Stomach (tissue), 9 donors: Measurements from ENCODE around the gene DOCK4. TPM values are rescaled to one million over a fixed set of nuclear protein-coding genes. Genes with fewer than 3 reads are reported as not detected.

Experiments
- DNase-seq, 2 donors: peaks; one replicate each; pipeline versions ENCODE4 v3.0.0 to v3.0.0-alpha.2; 2013 to 2019
- H3K27ac ChIP-seq, 5 donors: fragments of 200-600 bp in 4 of 5; sonication (generic) in 4 of 5; one replicate each; pipeline ENCODE4 v1.5.1; 2013 to 2019; ENCODE audit warnings: mild to moderate bottlenecking in 1 of 5, moderate library complexity in 1 of 5
- H3K27me3 ChIP-seq, 3 donors: fragments of 200-600 bp; sonication (generic); one replicate each; pipeline ENCODE4 v1.5.1; 2017 to 2019; ENCODE audit warnings: mixed run types in 1 of 3
- H3K36me3 ChIP-seq, 4 donors: fragments of 200-600 bp; sonication (generic); 1 replicate in 3 of 4; 2 replicates in 1 of 4; pipeline ENCODE4 v1.5.1; 2016 to 2019
- H3K4me1 ChIP-seq, 4 donors: fragments of 200-600 bp; sonication (generic); one replicate each; pipeline ENCODE4 v1.5.1; 2016 to 2019
- H3K4me3 ChIP-seq, 4 donors: fragments of 200-600 bp; sonication (generic) in 3 of 4; one replicate each; pipeline ENCODE4 v1.5.1; 2016 to 2019; ENCODE audit warnings: mild to moderate bottlenecking in 1 of 4
- H3K9me3 ChIP-seq, 4 donors: fragments of 200-600 bp; sonication (generic); one replicate each; pipeline ENCODE4 v1.5.1; 2016 to 2019
- EP300 ChIP-seq: sonication (generic); formaldehyde crosslinking; IDR thresholded peaks from one replicate; pipeline ENCODE4 v1.6.1; 2017; ENCODE audit warnings: antibody characterized with exemption
- POLR2A ChIP-seq, 4 donors: fragments of 450-650 bp; IDR thresholded peaks; one replicate each; pipeline ENCODE4 v1.6.1; 2016; ENCODE audit warnings: antibody characterized with exemption in 4 of 4, control low read depth in 2 of 4, mild to moderate bottlenecking in 1 of 4, moderate library complexity in 1 of 4
- POLR2AphosphoS5 ChIP-seq, 3 donors: sonication (generic); formaldehyde crosslinking; IDR thresholded peaks; one replicate each; pipeline ENCODE4 v1.6.1; 2016; ENCODE audit warnings: antibody characterized with exemption in 3 of 3
- WGBS, 5 donors: extraction: QIAGEN DNeasy Blood & Tissue Kit in 3 of 5; methylation state at CpG; one replicate each; pipeline versions ENCODE4 v1.1.5 to v1.1.7; 2013 to 2018; 5-methylcytosine and 5-hydroxymethylcytosine counted together
- intact Hi-C: fragments of 100-400 bp; cut with DNase I; formaldehyde crosslinking; loops from one replicate; pipeline ENCODE4 v1.15.1; 2023; ENCODE audit warnings: low total_unique reads
- polyA plus RNA-seq, 3 donors: library from polyadenylated mRNA; stranded (reverse); fragments of 200-250 nt; gene quantifications; one replicate each; pipeline ENCODE4 v1.2.3, GENCODE V29; 2013
- total RNA-seq, 5 donors: library from RNA; depleted of rRNA; stranded (reverse); fragments of >200 nt; gene quantifications; one replicate each; pipeline versions ENCODE4 v1.1.0 to v1.2.3, GENCODE V29; 2014 to 2016
- TF ChIP-seq, protein P1 (sequence below), 7 experiments: fragments of 450-650 bp in 4 of 7; fragments of 200-600 bp in 3 of 7; sonication (generic) in 3 of 7; IDR thresholded peaks; one replicate each; pipeline ENCODE4 v1.5.1; 2016 to 2019; ENCODE audit warnings: antibody characterized with exemption in 7 of 7, control low read depth in 2 of 7, mild to moderate bottlenecking in 1 of 7
- donor health status: healthy with polysubstance abuse.
- donor health status: Bipolar disorder and iron deficiency.
- donor health status: healthy.

Gene DOCK4
- total and polyA plus RNA-seq, 8 donors, result 1.1 to 54.9 (median 16.4) TPM

GRCh38 chr7:112201411-112201810 is 4.8 kb downstream of the DOCK4 start:
- 73 to 81% (median 77%) methylated on average over 6 of the region's 6 CpGs for whole genome bisulfite sequencing, 5 donors
- TF ChIP-seq EP300 (no peak), POLR2A (IDR thresholded peaks at IDR 0.05) (no peak), POLR2AphosphoS5 (IDR thresholded peaks at IDR 0.05) (no peak)
- TF ChIP-seq, protein P1, sequence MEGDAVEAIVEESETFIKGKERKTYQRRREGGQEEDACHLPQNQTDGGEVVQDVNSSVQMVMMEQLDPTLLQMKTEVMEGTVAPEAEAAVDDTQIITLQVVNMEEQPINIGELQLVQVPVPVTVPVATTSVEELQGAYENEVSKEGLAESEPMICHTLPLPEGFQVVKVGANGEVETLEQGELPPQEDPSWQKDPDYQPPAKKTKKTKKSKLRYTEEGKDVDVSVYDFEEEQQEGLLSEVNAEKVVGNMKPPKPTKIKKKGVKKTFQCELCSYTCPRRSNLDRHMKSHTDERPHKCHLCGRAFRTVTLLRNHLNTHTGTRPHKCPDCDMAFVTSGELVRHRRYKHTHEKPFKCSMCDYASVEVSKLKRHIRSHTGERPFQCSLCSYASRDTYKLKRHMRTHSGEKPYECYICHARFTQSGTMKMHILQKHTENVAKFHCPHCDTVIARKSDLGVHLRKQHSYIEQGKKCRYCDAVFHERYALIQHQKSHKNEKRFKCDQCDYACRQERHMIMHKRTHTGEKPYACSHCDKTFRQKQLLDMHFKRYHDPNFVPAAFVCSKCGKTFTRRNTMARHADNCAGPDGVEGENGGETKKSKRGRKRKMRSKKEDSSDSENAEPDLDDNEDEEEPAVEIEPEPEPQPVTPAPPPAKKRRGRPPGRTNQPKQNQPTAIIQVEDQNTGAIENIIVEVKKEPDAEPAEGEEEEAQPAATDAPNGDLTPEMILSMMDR (IDR thresholded peaks at IDR 0.05), result no peak
- Histone ChIP-seq H3K27me3 (peaks cover 0 to 4% (median 0%) of the 10 kb centered on the region in 3 donors), H3K4me1 (peaks cover 0 to 27% (median 19%) of the 10 kb centered on the region in 4 donors), H3K9me3 (no peaks in the 10 kb centered on the region), H3K36me3 (no peaks in the 10 kb centered on the region), H3K27ac (no peak overlapping the region), H3K4me3 (no peak overlapping the region)
- DNase-seq, result no peak
- intact Hi-C loops, result no loop called here

GRCh38 chr7:112199672-112200071 is 6.5 kb downstream of the DOCK4 start:
- no peak for DNase-seq
- no peaks in the 10 kb centered on the region for H3K36me3 ChIP-seq
- no peaks in the 10 kb centered on the region for H3K9me3 ChIP-seq
- no peak for TF ChIP-seq POLR2A (IDR thresholded peaks at IDR 0.05)
- TF ChIP-seq, protein P1 (IDR thresholded peaks at IDR 0.05), result no peak
- no peak for TF ChIP-seq EP300
- TF ChIP-seq POLR2AphosphoS5 (IDR thresholded peaks at IDR 0.05), result no peak
- H3K27ac ChIP-seq, result no peak overlapping the region
- peaks cover 0 to 4% (median 0%) of the 10 kb centered on the region in 3 donors for H3K27me3 ChIP-seq
- intact Hi-C loops, result no loop called here
- peaks cover 0 to 21% (median 13%) of the 10 kb centered on the region in 4 donors for H3K4me1 ChIP-seq
- whole genome bisulfite sequencing, 5 donors, result 91 to 98% (median 97%) methylated on average over 1 of the region's 1 CpG
- no peak overlapping the region for H3K4me3 ChIP-seq

GRCh38 chr7:112199035-112199655 is 7.1 kb downstream of the DOCK4 start:
- Histone ChIP-seq H3K4me3 (no peak overlapping the region), H3K4me1 (peaks cover 0 to 16% (median 9%) of the 10 kb centered on the region in 4 donors), H3K9me3 (no peaks in the 10 kb centered on the region), H3K27ac (no peak overlapping the region), H3K27me3 (peaks cover 0 to 4% (median 0%) of the 10 kb centered on the region in 3 donors), H3K36me3 (no peaks in the 10 kb centered on the region)
- DNase-seq, result no peak
- intact Hi-C loops, result no loop called here
- TF ChIP-seq, protein P1 (IDR thresholded peaks at IDR 0.05), result no peak
- no peak for TF ChIP-seq POLR2AphosphoS5 (IDR thresholded peaks at IDR 0.05)
- no peak for TF ChIP-seq POLR2A (IDR thresholded peaks at IDR 0.05)
- TF ChIP-seq EP300, result no peak
- 80 to 92% (median 86%) methylated on average over 2 of the region's 2 CpGs for WGBS, 5 donors

DNA sequence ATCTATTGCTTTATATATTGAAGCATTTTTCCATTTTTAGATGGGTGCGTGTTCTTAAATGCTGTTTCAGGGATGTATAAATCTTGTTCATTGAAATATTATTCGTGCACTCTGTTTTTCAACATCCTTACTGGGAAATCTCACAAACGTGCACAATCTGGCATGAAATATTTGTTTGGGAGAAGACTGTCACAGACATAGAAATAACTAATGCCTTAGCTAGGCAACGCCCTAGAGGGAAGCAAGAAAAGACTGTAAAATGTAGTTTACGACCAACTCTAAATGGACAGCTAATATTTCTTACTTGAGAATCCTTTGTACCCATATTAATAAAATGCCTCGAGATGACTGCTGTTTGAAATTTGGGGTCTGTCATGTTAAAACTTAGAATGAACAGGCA is 8.9 kb downstream of the DOCK4 start:
- DNase-seq, result no peak
- no peak for TF ChIP-seq POLR2AphosphoS5 (IDR thresholded peaks at IDR 0.05)
- no peak for TF ChIP-seq POLR2A (IDR thresholded peaks at IDR 0.05)
- TF ChIP-seq, protein P1 (IDR thresholded peaks at IDR 0.05), result no peak
- TF ChIP-seq EP300, result no peak
- Histone ChIP-seq H3K27ac (no peak overlapping the region), H3K27me3 (peaks cover 0 to 4% (median 0%) of the 10 kb centered on the region in 3 donors), H3K9me3 (peaks cover 0 to 4% (median 0%) of the 10 kb centered on the region in 4 donors), H3K4me1 (peaks cover 0 to under 1% (median 0%) of the 10 kb centered on the region in 4 donors), H3K4me3 (no peak overlapping the region), H3K36me3 (no peaks in the 10 kb centered on the region)
- intact Hi-C loops, result no loop called here
- WGBS, 5 donors, result 81 to 87% (median 83%) methylated on average over 6 of the region's 6 CpGs
